HUDEP-2 (cell line): ENCODE results near the gene BEST2.
"Not testable (repeated sequence)": the region's sequence is repeated elsewhere in the genome, so short reads cannot be mapped to it uniquely, and the experiment has no call there.

Source experiments
- DNase-seq, 76 experiments: peaks; one replicate each; lab custom pipeline; 2025; ENCODE audit not compliant: unreplicated experiment in 76 of 76; lab: John Stamatoyannopoulos, UW

The BEST2 gene

DNA sequence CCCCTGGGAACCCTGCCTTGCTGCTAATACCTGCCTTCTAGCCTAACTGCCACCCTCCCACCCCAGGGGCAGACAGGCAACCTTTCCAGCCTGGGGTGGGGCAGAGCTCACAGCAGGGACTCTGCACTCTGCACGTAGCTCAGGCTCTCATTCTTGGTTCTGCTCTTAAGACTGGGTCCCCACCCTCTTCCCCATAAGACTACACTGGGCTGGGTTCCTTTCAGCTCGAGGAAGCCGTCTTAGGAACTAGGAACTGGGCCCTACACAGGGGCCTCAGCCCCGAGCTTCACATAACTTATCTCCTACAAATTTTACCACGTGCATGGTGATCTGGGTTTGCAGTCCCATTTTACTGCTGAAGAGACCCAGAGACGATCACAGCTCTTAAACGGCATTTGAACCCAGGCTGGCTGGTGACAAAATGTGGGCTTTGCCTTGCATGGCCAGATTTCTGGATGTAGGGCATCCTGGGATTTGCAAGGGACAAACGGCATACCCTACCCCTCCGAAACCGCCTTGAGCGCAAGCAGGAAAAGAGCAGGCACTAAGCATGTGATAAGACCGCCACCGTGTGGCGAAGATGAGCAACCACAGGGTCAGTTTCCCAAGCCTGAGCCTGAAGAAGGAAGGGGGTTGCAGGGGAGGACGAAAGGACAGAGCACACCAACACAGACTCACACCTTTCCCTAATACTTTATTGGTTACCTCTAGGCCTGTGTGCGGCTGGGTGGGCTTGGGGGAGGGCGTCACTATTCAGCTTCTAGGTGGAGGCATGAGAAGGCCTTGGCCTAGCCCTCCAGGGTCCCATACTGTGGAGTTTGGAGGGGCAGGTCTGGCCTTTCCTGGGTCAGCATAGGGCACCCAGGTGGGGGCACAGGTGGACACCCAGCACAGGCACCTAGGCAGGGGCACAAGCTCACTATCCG, 44.8 kb downstream of the BEST2 start:
- DNase-seq: peak in 70 of 76 experiments; percentile 42 to 93 (median 76)

DNA sequence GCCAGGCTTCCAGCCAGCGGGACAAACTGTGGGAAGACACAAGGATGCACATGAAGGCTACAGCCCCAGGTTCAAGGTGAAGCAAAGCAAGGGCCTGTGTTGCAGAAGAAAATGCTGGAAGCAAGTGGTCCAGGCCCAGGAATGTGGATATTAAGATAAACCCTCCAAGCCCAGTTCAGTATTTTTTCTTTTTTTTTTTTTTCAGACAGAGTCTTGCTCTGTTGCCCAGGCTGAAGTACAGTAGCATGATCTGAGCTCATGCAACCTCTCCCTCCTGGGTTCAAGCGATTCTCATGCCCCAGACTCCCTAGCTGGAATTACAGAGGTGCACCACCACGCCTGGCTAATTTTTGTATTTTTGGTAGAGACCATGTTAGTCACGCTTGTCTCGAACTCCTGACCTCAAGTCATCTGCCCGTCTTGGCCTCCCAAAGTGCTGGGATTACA, 45.6 kb downstream of the BEST2 start:
- peak in 4 of 76 experiments; percentile 24 to 75 (median 43) for DNase-seq

DNA sequence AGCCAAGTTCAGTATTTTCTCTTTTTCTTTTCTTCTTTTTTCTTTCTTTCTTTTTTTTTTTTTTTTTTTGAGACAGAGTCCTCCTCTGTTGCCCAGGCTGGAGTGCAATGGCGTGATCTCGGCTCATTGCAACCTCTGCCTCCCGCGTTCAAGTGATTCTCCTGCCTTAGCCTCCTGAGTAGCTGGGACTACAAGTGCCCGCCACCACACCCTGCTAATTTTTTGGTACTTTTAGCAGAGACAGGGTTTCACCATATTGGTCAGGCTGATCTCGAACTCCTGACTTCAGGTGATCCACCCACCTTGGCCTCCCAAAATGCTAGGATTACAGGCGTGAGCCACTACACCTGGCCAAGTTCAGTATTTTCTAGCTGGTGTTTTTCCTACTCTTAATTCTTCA, 46.0 kb downstream of the BEST2 start:
- DNase-seq: not testable (repeated sequence)

DNA sequence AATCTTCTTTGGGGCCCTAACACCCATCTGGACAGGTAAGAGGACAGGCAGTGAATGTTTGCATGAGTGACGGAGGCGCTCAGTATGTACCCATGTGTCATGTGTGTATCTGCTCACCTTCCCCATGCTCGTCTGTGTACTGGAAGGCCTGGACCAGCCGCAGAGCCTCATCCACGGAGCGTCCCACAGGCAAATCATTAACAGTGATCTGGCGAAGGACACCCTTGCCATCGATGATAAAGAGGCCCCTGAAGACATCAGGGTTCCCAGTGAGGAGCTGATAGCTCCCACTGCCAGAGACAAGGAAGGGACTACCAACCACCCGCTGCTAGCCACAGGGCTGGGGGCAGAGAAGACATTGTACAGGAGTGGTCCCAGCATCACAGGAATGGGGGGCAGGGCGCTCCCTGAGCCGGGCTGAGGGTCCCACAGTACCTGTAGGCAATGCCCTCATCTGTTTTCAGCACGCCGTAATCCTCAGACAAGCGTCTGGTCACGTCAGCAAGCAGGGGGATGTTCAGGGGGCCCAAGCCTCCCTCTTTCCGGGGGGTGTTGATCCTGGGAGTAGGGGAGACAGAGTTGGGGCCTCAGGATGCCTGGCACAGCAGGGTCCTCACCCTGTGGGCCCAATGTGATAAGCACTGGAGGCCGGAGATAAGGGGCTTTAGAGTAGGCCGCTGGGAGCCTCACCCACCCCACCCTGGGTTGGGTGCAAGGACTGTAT, 48.3 kb downstream of the BEST2 start:
- peak in 58 of 76 experiments; percentile 41 to 95 (median 82) for DNase-seq

DNA sequence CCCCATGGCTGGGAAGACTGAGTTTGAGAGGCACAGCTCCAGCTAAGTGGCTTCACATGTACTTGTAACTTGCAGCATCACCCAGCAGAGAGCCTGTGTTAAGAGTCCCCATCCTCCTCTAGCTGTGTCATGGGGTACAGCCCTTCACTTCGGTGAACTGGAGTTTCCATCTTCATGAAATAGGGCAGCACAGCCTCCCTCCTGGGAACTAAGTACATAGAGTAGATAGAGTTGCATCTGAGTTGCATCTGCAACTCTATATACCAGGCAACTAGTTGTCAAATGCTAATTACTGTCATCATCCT, 48.8 kb downstream of the BEST2 start:
- peak in 17 of 76 experiments; percentile 60 to 89 (median 79) for DNase-seq

DNA sequence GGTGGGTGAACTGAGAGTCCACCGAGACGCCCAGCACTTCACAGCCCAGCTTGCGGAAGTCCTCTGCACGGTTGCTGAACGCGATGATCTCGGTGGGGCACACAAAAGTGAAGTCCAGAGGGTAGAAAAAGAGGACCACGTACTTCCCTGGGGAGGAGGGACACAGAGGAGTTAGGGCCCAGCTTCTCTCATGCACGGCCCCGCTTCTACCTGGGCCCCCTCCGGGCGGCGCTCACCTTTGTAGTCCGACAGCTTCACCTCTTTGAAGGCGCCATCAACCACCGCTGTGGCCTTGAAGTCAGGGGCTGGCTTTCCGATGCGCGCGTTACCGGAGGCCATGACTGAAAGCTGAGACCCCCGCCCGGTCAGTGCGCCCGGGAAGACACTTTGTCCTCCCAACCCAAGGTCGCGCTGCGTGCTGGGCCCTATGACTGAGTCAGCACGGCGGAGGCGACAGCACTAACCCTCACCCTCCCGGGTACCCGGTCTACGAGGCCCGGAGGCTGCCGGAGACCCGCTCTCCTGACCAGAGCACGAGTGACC, 49.4 kb downstream of the BEST2 start:
- DNase-seq: peak in 8 of 76 experiments; percentile 12 to 60 (median 32)

DNA sequence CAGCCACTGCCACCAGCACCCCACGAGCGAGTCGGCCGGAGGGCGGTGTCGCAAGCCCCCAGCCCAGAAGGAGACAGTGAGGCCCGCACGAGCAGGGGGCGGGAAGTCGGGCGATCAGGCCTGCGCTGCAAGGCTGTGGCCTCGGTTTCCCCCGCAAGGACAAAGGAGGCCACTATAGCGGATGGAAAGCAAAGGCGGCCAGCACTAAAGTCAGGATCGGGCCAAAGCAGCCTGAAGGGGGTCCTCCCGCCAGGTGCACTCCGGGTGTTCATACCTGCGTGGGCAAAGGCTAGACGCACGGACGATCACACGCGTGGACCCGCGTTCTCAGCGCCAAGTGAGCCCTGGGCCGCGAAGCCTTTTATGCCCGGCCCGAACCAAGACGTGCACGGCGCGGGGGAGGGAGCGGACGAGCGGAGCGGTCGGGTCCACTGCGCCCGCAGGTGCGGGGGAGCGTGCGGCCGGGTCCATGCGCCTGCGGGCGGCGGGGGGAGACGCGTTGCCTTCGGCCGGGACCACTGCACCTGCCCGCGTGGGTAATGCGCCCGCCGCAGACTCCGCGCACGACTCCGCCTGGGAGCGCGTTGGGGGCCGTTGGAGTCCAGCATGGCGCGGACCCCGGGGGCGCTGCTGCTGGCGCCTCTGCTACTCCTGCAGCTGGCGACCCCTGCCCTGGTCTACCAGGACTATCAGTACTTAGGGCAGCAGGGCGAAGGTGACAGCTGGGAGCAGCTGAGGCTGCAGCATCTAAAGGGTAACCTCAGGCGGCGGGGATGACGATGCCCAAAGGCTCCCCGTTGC, 50.1 kb downstream of the BEST2 start, which contains the start of the genes PRDX2 and THSD8:
PRDX2 (minus strand) TSS at position 335 of the 801 bp plus-strand sequence. CDS start 539 bp downstream, outside the sequence.
THSD8 (plus strand) TSS at position 604 of the 801 bp plus-strand sequence; CDS start at position 607, 3 bp downstream.
- peak in 71 of 76 experiments; percentile 36 to 96 (median 86) for DNase-seq

DNA sequence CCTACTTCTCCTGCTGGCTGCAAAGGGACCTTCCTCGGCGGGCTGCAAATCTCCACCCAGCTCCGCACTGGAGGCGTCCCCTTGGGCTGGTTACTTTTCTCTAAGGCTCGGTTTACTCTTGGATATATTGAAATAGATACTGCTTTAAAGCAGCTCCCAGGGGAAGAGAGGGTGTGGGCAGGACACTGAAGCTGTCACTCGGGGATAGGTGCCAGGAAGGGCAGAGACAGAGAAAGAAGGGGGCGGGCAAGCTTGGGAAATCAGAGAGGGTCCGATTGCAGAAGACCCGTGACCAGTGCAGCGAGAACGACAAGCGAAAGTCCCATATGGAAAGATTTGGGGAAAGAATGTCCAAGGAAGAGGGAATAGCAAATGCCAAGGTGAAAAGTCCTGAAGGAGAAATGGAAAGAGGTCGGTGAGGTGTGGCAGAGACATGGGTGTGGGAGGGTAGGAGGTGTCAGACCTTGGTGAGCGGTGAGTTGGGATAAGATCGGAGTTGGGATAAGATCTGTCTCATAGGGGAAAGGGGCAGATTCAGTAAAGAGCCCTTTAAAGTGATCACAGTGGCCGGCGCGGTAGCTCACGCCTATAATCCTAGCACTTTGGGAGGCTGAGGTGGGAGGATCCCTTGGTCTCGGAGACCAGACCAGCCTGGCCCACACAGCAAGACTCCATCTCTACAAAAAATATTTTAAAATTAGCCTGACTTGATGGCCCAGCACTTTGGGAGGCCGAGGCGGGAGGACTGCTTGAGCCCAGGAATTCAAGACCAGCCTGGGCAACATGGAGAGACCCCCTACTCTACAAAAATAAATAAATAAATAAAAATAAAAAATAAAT, 50.9 kb downstream of the BEST2 start:
- DNase-seq: peak in 3 of 76 experiments; percentile 56 to 60 (median 58)

DNA sequence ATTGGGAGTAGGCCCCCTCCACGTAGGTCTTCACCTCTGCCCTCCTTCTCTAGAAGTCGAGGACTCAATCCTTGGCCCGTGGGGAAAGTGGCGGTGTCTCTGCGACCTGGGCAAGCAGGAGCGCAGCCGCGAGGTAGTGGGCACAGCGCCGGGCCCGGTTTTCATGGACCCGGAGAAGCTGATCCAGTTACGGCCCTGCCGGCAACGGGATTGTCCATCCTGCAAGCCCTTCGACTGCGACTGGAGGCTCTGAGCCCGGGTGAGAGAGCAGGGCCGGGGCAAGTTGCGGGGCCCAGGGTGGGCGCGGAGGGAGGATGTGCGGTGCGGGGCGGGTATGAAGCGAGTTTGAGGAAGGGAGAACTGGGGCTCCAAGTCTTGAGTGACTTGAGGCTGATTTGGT, 52.5 kb downstream of the BEST2 start:
- DNase-seq: no peak

DNA sequence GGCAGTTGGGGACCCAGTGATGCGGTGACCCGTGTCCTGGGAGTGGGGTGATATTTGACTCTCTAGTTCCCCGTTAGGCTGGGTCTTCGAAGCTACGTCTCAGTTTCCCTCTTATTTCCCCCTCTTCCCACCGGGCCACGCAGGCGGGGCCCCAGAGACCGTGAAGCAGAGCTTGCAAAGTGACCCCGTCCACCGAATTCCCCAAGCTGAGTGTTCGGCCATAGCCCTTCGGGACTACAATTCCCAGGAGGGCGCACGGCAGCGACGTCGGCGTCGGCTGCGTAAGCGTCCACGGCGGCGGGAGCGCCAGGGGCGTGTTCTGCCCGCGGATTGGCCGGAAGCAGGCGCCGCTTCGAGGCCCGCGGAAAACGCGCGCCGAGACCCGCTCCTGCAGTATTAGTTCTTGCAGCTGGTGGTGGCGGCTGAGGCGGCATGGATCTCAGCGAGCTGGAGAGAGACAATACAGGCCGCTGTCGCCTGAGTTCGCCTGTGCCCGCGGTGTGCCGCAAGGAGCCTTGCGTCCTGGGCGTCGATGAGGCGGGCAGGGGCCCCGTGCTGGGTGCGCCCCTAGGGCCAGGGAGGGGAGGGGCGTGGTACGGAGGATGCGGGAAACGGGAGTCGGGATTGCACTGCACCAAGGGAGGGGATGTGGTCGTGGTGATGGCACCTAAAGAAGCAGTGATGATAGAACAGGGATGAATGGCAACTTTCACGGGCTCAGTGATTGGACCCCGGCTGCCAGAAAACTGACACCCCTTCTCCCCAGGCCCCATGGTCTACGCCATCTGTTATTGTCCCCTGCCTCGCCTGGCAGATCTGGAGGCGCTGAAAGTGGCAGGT, 54.9 kb downstream of the BEST2 start, which contains the start of gene RNASEH2A:
RNASEH2A (plus strand) TSS at position 343 of the 840 bp plus-strand sequence; CDS start at position 433, 90 bp downstream.
- DNase-seq: peak in 73 of 76 experiments; percentile 33 to 95 (median 85)
